ENCODE data around the gene FAM228A.

- TF ChIP-seq CTCF (IDR thresholded peaks at IDR 0.05) = no peak
- no peak for TF ChIP-seq ZFX (IDR thresholded peaks at IDR 0.05; ENCODE audit: borderline replicate concordance)
Observed at GRCh38 chr2:24214880-24215279, 40.0 kb downstream of the FAM228A start.

Data from 22Rv1 (cell line).